Measurements from ENCODE around the gene SRGAP2C.
A peak's percentile ranks its signal among the peaks of the same experiment; 100 is the strongest.
"Not testable (repeated sequence)": the region's sequence is repeated elsewhere in the genome, so short reads cannot be mapped to it uniquely, and the experiment has no call there.

The SRGAP2C gene

GRCh38 chr1:121332599-121333562 lies 148.1 kb downstream of the SRGAP2C start:
- not testable (repeated sequence) for DNase-seq (ENCODE audit: low read depth in 2 of 2)

DNA sequence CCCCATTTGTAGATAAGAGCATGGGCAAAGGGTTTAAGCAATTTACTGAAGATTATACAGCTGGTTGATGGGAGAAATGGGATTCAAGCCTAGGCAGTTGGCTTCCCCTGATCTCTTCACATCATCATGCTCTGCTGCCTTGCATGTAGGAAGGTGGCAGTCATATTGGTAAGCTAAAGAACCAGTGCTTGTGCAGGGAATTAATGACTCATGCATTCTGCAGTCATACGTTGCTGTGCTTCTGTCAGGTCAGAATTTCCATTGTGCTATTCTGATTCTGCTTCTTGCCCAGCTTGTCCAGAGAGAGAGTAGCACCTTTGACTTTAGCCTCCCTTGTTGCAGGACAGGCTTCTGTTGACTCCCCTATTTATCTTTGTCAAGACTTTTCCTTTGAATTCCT lies 153.2 kb downstream of the SRGAP2C start:
- not testable (repeated sequence) for DNase-seq (ENCODE audit: low read depth in 2 of 2)

GRCh38 chr1:121339611-121340010 lies 154.8 kb downstream of the SRGAP2C start:
- DNase-seq (ENCODE audit: low read depth in 2 of 2) = not testable (repeated sequence)

- DNase-seq (ENCODE audit: low read depth in 2 of 2) = not testable (repeated sequence)
These were observed 158.6 kb downstream of the SRGAP2C start for GRCh38 chr1:121343311-121343906.

GRCh38 chr1:121344355-121344754 lies 159.6 kb downstream of the SRGAP2C start:
- DNase-seq (ENCODE audit: low read depth in 2 of 2) = not testable (repeated sequence)

DNA sequence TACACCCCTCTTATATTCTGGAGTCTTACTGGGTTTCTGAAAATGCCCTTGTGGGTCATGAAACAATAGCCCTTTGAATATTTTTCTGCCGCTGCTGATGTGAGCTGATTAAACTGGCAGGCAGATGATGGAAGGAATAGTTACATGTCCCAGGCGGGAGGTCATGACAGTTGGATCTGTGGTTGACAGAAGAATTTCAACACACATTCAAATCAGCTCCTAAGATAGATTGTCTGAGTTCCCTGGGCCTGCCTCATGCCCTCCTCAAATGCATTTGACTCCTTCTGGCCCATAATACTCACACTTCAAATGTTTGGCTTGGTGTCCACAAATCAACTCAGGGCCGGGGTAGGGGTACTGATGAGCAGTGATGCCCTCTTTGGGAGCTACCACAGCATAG lies 161.9 kb downstream of the SRGAP2C start:
- DNase-seq (ENCODE audit: low read depth in 2 of 2) = not testable (repeated sequence)

DNA sequence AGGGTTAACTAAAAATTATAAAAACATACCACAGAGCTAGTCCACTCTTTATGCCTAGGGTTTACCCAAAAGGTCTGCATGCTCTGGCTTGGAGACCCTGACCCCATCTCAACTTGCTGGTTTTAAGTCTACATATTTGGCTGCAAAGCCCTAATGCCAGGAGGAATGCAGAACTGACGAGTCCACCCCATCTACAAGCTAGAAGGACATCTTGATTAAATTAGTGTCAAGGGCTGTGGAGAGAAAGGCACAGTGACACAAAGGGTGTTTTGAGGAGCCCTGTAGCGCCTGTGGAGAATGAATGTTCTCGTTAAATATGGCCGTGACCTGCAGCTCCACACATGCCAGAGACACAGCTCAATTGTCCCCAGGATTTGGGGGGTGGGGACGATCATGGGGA lies 162.7 kb downstream of the SRGAP2C start:
- DNase-seq (ENCODE audit: low read depth in 2 of 2) = not testable (repeated sequence)

GRCh38 chr1:121348115-121348514 lies 163.3 kb downstream of the SRGAP2C start:
- DNase-seq (ENCODE audit: low read depth in 2 of 2) = not testable (repeated sequence)

GRCh38 chr1:121349332-121349967 lies 164.7 kb downstream of the SRGAP2C start:
- not testable (repeated sequence) for DNase-seq (ENCODE audit: low read depth in 2 of 2)

DNA sequence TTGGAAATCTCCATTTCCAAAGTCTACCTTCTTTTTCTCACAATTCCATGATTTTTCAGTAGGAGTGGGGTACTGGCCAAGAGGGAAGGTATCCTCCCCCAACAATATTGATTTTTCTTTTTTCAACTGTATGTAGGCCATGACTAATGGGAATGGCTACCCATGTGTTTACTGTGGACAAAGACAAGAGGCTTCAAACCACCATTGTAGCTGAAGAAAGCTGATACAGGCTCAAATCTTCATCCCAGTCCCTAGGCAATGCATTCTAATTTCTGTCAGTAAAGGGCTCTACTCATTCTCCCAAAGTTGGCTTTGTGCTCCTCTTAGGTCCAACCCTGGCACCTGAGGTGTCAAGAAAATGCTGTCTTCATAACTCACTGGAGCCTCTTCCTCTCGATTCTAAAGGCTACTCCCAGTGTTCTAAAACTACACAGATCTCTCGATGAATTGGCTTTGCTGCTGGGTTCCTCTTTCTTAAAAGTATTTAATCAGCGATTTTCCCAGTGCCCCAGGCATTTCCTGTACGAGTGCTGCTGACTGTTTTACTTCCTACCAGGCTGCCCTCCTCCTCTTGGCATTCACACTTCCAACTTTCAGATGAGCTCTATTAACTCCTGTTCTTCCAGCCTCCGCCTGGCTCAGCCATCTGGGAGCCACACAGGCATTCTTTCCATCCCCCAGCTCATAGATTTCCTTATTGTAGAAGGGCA lies 171.1 kb downstream of the SRGAP2C start:
- DNase-seq (ENCODE audit: low read depth in 2 of 2) = not testable (repeated sequence)

DNA sequence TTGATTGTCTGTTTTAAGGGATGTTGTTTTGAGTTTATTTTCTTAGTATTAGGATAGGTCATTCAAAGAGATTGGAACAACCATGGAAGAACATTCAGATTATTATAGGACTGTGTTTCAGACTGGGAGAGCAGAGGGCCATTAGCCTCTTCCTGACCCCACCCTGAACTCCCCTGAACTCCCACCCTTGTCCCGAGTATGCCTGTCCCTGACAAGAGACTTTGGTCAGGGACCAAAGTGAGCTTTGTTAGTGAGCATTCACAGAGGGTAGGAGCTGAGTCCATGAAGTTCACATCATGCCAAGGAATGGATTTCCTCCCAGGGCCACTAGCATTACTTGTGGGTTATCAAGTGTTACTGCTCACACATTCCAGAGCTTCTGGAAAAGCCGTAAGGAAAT lies 172.0 kb downstream of the SRGAP2C start:
- not testable (repeated sequence) for DNase-seq (ENCODE audit: low read depth in 2 of 2)

DNA sequence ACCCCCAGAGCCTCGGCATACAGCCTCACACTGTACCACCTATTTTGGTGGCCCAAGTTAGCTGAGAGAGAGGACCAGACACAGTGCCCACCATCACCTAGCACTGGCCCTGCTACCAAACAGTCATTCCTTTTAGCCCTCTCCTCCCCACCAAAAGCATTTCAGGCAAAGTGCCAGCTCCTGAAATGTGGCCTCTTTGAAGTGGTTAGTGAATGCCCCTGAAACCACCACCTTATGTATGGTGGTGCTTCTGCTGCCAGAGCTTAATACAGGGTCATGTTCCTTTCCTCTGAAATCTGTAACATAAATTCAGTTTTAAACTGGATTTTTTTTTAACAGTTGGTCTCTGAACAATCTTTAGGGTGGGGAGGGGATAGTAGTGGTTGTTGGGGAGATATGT lies 175.8 kb downstream of the SRGAP2C start:
- not testable (repeated sequence) for DNase-seq (ENCODE audit: low read depth in 2 of 2)

DNA sequence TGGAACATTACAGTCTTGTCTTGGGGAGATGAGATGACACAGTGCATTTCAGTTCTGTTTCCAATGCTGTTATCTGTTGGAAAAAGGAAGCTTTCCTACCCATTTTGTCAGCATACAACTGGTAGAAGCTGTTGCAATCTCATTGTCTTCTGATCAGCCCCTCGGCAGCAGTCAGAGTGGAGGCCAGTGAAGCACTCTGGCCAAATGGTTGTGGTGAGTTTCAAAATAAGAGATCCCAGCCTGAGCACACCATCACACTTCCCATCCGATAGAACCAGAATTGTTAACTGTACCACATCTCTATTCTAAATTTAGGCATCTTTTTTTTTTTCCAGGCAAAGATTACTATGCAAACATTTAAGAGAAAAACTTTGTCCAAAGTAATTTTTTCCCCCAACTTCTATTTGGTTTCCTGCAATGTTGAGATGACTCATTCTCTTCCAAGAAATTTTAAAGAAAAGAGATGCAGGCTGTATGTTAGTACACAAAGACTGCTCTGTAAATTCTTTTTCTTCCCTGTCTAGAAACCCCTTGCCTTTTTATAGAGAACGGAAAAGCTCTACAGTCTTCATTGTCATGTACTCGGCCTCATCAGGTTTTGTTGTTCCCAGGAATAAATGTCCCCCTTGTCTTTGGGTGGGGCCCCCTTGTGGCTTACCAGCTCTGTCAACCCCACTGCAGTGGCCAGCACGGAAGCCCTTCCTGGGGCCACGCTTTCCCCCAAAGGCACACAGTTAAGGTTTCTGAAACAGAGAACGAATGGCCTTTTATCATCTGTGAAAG lies 176.9 kb downstream of the SRGAP2C start:
- DNase-seq (ENCODE audit: low read depth in 2 of 2) = not testable (repeated sequence)

DNA sequence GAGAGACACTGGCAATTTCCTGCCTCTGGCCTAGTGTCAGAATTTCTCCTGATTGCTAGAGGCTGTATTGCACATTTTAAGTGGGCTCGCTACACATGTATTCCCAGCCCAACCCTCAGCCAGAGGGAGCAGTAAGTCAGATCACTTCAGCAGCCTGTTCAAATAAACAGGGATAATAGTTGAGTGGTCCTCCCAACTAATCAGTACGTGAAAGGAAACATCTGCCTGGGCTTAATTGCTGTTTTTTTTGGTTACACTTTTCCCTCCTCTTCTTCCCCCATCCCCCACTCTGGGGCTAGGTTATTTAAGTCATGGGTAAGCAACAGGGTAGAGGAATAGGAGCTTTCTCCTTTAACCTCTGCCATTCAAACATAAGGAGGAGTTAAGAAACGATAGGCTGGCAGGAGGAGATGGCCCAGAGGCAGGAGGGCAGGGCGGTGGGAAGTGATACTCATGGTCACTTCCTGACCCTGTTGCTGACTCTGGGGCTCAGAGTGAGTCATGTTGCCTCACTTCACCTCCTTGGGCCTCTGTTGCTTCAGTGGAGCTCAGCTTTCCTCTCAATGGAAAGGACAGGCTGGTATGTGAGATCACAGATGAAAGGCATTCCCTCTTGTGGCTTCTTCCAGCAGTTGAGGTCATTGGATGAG lies 177.6 kb downstream of the SRGAP2C start:
- peak in 1 of 2 donors; percentile 13 for DNase-seq (ENCODE audit: low read depth in 2 of 2)

GRCh38 chr1:121365316-121365715 lies 180.5 kb downstream of the SRGAP2C start:
- DNase-seq (ENCODE audit: low read depth in 2 of 2) = not testable (repeated sequence)

GRCh38 chr1:121365723-121366122 lies 180.9 kb downstream of the SRGAP2C start:
- DNase-seq (ENCODE audit: low read depth in 2 of 2) = peak; percentile 14 to 55

DNA sequence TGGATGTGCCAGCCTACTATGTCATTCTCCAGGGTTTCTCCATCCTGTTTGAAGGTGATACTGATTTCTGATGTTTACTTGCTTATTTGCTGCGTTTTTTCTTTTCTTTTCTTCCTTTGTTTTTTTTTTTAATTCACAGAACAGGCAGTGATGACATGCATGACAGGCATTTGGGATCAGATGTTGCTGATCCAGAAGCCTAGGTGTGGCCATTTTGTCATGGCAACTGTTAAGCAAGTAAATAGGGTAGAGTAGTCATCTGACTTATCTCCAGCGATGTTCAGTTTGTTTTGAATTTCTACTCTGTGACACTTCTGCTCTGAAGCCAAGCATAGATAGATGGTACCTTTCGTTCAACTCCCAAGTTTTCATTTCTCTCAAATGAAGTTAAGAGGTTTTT lies 181.4 kb downstream of the SRGAP2C start:
- not testable (repeated sequence) for DNase-seq (ENCODE audit: low read depth in 2 of 2)

GRCh38 chr1:121368910-121369309 lies 184.1 kb downstream of the SRGAP2C start:
- not testable (repeated sequence) for DNase-seq (ENCODE audit: low read depth in 2 of 2)

- not testable (repeated sequence) for DNase-seq (ENCODE audit: low read depth in 2 of 2)
These were observed 185.2 kb downstream of the SRGAP2C start for GRCh38 chr1:121369959-121370358.

GRCh38 chr1:121374851-121375367 lies 190.1 kb downstream of the SRGAP2C start:
- not testable (repeated sequence) for DNase-seq (ENCODE audit: low read depth in 2 of 2)

All from stimulated activated CD8-positive, alpha-beta memory T cell treated with anti-CD3 and anti-CD28 coated beads, Interleukin-15, amount 100 ng/mL, for 48 hours (primary cell).